Loucy (cell line): ENCODE measurements around the gene FBXW12.
"Not testable (repeated sequence)": the region's sequence is repeated elsewhere in the genome, so short reads cannot be mapped to it uniquely, and the experiment has no call there.

Experiments used
- H2AFZ ChIP-seq: fragments of 200-600 bp; sonication (generic); 2 replicates; pipeline ENCODE4 v1.6.0; 2016; ENCODE audit warnings: antibody characterized with exemption, mild to moderate bottlenecking, low read length, moderate library complexity
- H3F3A ChIP-seq: fragments of 200-600 bp; 2 replicates; pipeline ENCODE4 v1.6.0; 2016; ENCODE audit warnings: antibody characterized with exemption, low read depth, mild to moderate bottlenecking
- H3K27me3 ChIP-seq: fragments of 200-600 bp; sonication (generic); 2 replicates; pipeline ENCODE4 v1.6.1; 2014; ENCODE audit warnings: low read length, mild to moderate bottlenecking; ENCODE audit not compliant: insufficient read depth, poor library complexity, severe bottlenecking
- H3K36me3 ChIP-seq: fragments of 200-600 bp; sonication (generic); 2 replicates; pipeline ENCODE4 v1.6.1; 2016; ENCODE audit warnings: low read length; ENCODE audit not compliant: insufficient read depth
- H3K4me1 ChIP-seq: fragments of 200-600 bp; sonication (generic); 2 replicates; pipeline ENCODE4 v1.5.1; 2014; ENCODE audit warnings: low read length, mild to moderate bottlenecking; ENCODE audit not compliant: insufficient read depth, poor library complexity, severe bottlenecking
- H3K4me2 ChIP-seq: fragments of 200-600 bp; sonication (generic); 2 replicates; pipeline ENCODE4 v1.6.0; 2014; ENCODE audit warnings: antibody characterized with exemption, low read length, low read depth, mild to moderate bottlenecking; ENCODE audit not compliant: poor library complexity, severe bottlenecking
- H3K4me3 ChIP-seq: fragments of 200-600 bp; sonication (generic); 2 replicates; pipeline ENCODE4 v1.5.1; 2014; ENCODE audit warnings: low read length, mild to moderate bottlenecking, mixed read lengths; ENCODE audit not compliant: poor library complexity, severe bottlenecking
- H3K79me2 ChIP-seq: fragments of 200-600 bp; sonication (generic); 2 replicates; pipeline ENCODE4 v1.6.1; 2014; ENCODE audit warnings: low read length; ENCODE audit not compliant: insufficient read depth
- H3K9ac ChIP-seq: fragments of 200-600 bp; sonication (generic); 2 replicates; pipeline ENCODE4 v1.6.0; 2014; ENCODE audit warnings: mild to moderate bottlenecking, low read depth, low read length, moderate library complexity; ENCODE audit not compliant: poor library complexity, severe bottlenecking
- H3K9me2 ChIP-seq: fragments of 200-600 bp; sonication (generic); replicated peaks from 2 replicates; pipeline ENCODE4 v1.6.1; 2016; ENCODE audit warnings: low read depth, low read length, mixed read lengths
- H3K9me3 ChIP-seq: fragments of 200-600 bp; sonication (generic); 2 replicates; pipeline ENCODE4 v1.6.1; 2014; ENCODE audit warnings: mild to moderate bottlenecking, antibody characterized with exemption, low read length, low read depth; ENCODE audit not compliant: insufficient read depth
- H4K20me1 ChIP-seq: fragments of 200-600 bp; sonication (generic); 2 replicates; pipeline ENCODE4 v1.6.0; 2014; ENCODE audit warnings: antibody characterized with exemption, low read length, mild to moderate bottlenecking; ENCODE audit not compliant: insufficient read depth, poor library complexity, severe bottlenecking
- CTCF ChIP-seq: fragments of 200-600 bp; sonication (generic); conservative IDR thresholded peaks from 2 replicates; pipeline ENCODE4 v1.5.1; 2014; ENCODE audit warnings: mild to moderate bottlenecking, antibody characterized with exemption, low read length
- EZH2phosphoT487 ChIP-seq: fragments of 200-600 bp; IDR thresholded peaks from 2 replicates; pipeline ENCODE4 v1.6.1; 2018; ENCODE audit warnings: antibody characterized with exemption, mild to moderate bottlenecking, moderate library complexity, borderline replicate concordance

The FBXW12 gene

DNA sequence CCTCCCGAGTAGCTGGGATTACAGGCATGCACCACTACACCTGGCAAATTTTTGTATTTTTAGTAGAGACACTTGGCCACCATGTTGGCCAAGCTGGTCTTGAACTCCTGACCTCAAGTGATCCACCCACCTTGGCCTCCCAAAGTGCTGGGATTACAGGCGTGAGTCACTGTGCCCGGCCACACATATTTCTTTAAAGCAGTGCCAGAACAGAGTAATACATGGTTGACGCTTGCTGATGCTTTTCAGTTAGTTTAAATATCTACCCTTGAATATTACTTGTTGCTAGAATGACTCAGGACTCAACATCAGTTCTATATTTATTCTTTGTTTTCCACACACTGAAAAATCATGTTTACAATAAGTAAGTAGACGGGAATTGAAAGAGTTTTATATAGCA is 34.5 kb upstream of the FBXW12 start:
- not testable (repeated sequence) for H4K20me1 ChIP-seq, H3K9me3 ChIP-seq, H3K4me1 ChIP-seq, H2AFZ ChIP-seq, H3K9me2 ChIP-seq, H3K9ac ChIP-seq, H3K27me3 ChIP-seq, H3K4me2 ChIP-seq, H3K36me3 ChIP-seq, H3K79me2 ChIP-seq, H3K4me3 ChIP-seq, H3F3A ChIP-seq

DNA sequence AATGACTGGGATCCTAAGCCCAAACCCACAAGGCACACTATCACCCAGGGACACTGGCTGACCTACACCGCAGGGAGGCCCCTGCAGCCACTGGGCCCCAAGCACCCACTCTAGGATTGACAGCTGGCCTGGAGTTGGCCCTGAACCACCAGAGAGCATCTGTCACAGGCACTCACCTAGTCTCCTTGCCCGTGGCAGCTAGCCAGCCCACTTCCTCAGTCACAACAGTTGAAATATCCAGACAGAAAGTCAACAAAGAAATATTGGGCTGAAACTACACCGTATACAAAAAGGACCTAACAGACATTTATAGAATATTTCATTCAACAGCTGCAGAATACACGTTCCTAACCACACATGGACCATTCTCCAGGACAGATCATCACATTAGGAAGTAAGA is 33.4 kb upstream of the FBXW12 start:
- no peaks in the 10 kb centered on the region for H3K9me2 ChIP-seq
- H3K4me2 ChIP-seq: no peak overlapping the region
- H3K4me1 ChIP-seq: no peaks in the 10 kb centered on the region
- H3K9me3 ChIP-seq: no peaks in the 10 kb centered on the region
- no peaks in the 10 kb centered on the region for H3F3A ChIP-seq
- no peak for TF ChIP-seq CTCF
- no peak for TF ChIP-seq EZH2phosphoT487
- H3K36me3 ChIP-seq: no peaks in the 10 kb centered on the region
- H2AFZ ChIP-seq: no peak overlapping the region; the same call in 1 of the 2 replicates
- H3K9ac ChIP-seq: no peak overlapping the region
- no peak overlapping the region for H3K4me3 ChIP-seq
- H3K27me3 ChIP-seq: no peaks in the 10 kb centered on the region
- no peaks in the 10 kb centered on the region for H3K79me2 ChIP-seq
- H4K20me1 ChIP-seq: no peaks in the 10 kb centered on the region

- H3K9ac ChIP-seq: no peak overlapping the region
- no peaks in the 10 kb centered on the region for H3K9me2 ChIP-seq
- H3K9me3 ChIP-seq: no peaks in the 10 kb centered on the region
- H3K4me2 ChIP-seq: no peak overlapping the region
- no peaks in the 10 kb centered on the region for H3K79me2 ChIP-seq
- no peak overlapping the region for H3K4me3 ChIP-seq
- TF ChIP-seq CTCF: no peak
- TF ChIP-seq EZH2phosphoT487: no peak
- no peaks in the 10 kb centered on the region for H3F3A ChIP-seq
- no peaks in the 10 kb centered on the region for H3K27me3 ChIP-seq
- no peak overlapping the region for H2AFZ ChIP-seq
- H4K20me1 ChIP-seq: no peaks in the 10 kb centered on the region
- no peaks in the 10 kb centered on the region for H3K36me3 ChIP-seq
- H3K4me1 ChIP-seq: no peaks in the 10 kb centered on the region
Measured at GRCh38 chr3:48343432-48343831, 28.6 kb upstream of the FBXW12 start.

DNA sequence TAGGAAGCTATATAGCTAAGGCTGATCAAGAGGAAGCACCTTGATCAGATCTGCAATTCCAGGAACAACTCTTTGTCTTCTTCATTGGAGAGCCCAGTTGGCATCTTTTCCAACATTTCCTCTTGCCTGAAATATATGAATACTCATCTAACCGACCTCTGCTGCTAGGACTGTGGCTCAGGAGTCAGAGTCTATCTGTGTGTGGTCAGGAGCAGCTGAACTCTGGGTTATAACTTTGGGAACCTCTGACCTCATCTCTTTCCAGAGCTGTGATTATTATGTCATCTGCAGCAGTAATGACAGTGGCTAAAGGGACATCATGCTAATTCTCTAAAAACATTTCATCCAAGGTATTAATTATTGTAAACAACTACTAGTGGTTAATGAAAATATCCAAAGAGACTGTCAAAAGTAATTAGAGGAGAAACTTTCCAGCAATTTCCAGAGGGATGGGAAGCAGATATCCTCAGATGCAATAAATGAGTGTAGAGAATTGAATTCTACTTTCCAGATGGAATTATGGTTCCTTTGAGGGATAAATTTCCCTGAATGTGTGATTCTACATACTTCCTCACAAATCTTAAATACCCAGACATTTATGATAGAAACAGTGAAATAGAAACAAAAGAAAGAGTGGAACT is 27.0 kb upstream of the FBXW12 start:
- Histone ChIP-seq H3F3A (no peaks in the 10 kb centered on the region), H2AFZ (no peak overlapping the region), H3K9me2 (no peaks in the 10 kb centered on the region), H3K4me1 (no peaks in the 10 kb centered on the region), H3K9me3 (no peaks in the 10 kb centered on the region), H3K79me2 (no peaks in the 10 kb centered on the region), H4K20me1 (no peaks in the 10 kb centered on the region), H3K27me3 (peaks cover 2% of the 10 kb centered on the region), H3K9ac (no peak overlapping the region), H3K4me2 (no peak overlapping the region), H3K4me3 (no peak overlapping the region), H3K36me3 (no peaks in the 10 kb centered on the region)
- TF ChIP-seq CTCF: no peak
